SKM-1 treated with dmso at 0.1 percent for 144 hours (cell line): Measurements from ENCODE around the gene SART1.
"Not testable (repeated sequence)": the region's sequence is repeated elsewhere in the genome, so short reads cannot be mapped to it uniquely, and the experiment has no call there.

Experiments used
- DNase-seq: peaks from one replicate; lab custom pipeline; 2025; ENCODE audit not compliant: unreplicated experiment; lab: John Stamatoyannopoulos, UW

SART1 gene

DNA sequence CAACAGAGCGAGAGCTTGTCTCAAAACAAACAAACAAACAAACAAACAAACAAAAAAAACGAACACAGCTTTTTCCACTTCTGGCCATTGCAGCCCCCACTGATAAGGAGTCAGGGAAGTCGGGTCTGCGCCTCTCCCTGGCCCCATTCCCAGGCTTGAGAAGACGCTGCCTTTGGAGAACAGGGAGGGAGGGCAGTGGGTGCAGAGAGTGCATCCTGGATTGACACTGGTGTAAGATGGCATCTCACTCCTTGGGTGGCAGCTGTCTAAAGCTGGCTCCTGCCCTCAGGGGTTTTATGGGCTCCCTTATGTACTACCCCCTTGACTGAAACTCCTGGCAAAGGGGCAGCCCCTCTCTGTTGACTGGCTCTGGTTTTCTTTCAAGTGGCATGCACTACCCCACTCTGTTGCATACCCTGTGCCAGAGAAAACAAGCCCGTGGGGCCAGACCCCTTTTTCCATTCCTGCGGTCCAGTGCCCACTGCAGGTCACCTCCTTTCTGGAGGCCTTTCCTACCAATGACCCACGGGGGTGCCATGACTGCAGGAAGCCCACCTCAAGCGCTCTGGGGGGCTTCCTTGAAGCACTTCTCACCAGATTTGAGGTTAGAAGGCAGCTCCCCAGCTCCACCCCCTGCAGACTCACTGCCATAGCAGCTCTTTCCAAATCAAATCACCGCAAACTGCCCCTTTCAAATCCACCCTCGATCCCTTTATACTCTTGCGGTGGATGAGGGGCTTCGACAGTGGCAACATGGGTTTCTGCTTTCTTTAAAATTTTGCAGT, 29.6 kb upstream of the SART1 start:
- no peak for DNase-seq

DNA sequence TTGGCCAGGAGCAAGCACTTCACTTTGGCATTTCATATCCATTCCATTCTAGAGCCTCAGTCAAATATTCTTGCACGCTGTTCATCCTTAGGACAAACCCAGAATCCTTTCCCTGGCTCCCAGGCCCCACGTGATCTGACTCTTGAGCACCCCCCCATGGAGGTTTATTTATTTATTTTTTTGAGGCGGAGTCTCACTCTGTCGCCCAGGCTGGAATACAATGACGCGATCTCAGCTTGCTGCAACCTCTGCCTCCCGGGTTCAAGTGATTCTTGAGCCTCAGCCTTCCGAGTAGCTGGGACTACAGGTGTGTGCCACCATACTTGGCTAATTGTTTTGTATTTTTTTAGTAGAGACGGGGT, 29.0 kb upstream of the SART1 start:
- no peak for DNase-seq

DNA sequence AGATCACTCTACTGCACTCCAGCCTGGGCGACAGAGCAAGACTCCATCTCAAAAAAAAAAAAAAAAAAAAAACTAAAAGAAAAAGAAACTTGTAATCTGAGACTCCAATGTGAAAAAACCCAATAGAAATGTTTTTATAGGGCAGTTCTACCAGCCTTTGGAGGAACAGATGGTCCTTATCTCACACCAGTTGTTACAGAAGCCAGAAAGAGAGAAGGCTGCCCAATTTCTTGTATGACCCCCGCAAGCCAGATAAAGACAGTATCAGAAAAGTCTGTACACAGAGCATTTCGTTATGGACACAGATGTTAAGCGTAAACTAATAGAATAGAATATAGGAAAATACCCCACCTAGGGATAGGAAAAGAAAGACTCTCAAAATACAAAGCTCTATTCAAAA, 27.5 kb upstream of the SART1 start:
- DNase-seq: no peak

DNA sequence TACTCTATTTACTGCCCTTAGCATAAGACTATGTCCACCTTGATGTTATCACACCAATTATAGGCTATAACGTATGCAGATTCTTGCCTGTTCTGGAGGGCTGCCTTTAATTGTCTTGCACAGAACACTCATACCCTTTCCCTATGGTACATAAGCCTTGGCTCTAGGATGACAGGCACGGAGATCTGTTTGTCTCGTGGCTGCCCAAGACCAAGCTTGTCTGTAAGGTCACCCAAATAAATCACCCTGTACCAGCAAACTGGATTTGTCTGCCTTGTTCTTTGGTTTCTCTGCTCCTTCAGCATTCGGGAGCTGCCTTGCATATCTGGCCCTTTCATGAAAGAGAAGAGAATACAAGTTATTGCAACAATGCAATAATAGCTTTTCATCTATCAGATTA, 23.8 kb upstream of the SART1 start:
- no peak for DNase-seq

DNA sequence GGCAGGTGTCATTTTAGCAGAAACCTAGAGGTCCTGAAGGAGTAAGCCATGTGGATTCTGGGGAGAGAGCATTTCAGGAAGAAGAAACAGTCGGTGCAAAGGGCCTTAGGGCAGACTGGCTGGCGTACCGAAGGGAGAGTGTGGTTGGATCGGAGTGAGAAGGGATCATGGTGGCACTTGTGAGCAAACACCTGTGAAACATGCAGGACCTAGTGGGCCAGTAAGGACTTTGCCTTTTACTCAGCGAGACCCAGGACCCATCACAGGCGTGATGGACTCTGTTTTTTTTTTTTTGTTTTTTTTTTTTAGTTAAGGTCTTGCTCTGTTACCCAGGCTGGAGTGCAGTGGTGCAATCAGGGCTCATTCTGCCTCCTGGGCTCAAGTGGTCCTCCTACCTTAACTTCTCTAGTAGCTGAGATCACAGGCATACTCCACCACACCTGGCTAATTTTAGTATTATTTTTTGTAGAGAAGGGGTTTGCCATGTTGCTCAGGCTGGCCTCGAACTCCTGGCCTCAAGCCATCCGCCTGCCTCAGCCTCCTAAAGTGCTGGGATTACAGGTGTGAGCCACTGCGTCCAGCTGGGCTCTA, 19.7 kb upstream of the SART1 start:
- DNase-seq: no peak

DNA sequence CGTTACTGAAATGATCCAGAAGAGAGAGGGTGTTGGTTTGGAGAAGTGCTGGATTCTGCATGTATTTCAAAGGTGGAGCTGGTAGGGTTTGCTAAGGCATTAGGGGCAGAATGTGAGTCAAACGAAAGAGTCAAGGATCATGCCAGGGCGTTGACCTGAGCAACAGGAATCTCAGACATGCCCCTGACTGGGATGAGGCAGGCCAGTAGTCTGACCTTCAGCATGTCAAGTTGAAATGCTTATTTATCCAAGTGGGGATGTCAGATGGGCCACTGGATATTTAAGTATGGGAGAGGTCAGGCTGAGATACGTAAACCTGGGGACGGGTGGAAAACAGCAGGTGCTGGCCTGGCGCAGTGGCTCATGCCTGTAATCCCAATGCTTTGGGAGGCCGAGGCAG, 19.0 kb upstream of the SART1 start:
- DNase-seq: no peak

DNA sequence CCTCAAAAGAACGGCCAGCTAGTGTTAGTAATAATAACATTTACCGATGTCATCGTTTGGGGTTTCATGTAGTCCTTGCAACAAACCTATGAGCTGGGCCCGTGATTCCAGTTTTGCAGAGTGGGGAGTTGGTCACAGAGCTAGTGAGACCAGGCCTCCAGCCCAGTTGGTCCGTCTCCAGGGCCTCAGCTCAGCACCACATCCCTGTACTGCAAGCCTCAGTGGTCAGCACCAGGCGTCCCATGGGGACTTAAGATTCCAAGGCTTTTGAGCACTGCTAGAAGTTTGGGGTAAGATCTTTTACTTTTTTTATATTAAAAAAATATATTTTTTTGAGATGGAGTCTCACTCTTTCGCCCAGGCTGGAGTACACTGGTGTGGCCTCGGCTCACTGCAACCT, 17.3 kb upstream of the SART1 start:
- DNase-seq: no peak

GRCh38 chr11:65944767-65945166, 16.8 kb upstream of the SART1 start:
- no peak for DNase-seq

DNA sequence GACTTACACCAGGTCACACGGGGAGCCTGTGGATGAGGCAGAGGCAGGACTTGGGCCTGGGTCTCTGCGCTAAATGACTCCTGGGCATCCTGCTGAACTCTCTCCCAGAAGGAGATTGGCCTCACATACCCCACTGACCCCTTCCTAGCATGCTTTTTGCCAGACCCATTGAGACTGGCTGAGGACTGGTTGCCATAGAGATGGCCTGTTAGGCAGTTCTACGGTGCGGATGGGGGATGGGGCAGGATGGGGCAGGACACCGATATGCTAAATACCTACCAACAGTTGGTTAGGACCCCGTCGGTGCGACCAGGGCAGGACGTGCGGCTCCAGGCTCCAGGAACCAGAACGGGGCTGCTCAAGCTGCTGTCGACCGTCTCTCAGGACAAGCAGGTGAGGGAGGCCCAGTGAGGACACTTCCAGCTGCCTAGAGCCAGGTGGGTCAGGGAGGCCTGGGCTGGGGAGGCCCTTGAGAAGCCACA, 16.1 kb upstream of the SART1 start, which contains the start of gene TSGA10IP:
Gene TSGA10IP, plus strand, starts transcription at position 51 of the 482 bp plus-strand sequence. Its CDS starts 196 bp downstream, at position 247.
- no peak for DNase-seq

DNA sequence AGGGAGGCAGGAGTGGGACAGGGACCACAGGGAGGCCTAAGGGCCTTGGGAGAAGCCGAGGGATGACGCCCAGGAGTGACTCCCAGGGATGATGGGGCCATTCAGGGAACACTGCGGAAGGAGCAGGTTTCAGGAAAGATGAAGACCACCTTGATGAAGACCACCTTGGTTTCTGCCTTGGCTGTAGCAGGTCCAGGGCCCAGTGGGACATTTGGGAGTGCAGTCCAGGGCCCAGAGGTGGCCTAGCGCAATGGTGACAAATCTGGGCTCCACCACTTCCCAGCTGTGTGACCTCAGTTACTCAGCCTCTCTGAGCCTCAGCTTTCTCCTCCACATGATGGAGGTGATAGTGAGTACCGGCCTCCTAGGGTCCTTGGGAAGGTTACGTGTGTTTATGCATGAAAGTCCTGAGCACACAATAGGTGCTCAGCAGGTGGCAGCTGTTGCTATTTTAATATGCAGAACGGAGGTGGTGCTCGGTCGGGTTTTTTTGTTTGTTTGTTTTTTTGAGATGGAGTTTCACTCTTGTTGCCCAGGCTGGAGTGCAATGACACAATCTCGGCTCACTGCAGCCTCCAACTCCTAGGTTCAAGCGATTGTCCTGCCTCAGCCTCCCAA, 15.5 kb upstream of the SART1 start:
- DNase-seq: no peak

DNA sequence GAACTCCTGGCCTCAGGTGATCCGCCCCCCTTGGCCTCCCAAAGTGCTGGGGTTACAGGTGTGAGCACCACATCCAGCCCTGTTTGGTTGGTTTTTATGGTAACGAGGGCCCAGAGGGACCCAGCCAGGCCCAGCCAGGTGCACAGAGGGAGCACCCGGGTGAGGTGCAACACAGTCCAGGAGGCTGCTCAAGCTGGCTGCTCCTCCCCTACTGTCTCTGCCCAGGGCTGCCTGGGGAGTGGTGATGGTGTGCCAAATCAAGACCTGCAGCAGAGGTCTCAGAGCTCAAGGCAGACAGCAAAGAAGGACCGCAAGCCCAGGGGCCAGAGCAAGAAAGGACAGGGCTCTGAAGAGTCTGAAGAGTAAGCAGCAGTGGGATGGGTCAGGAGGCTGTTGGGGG, 14.9 kb upstream of the SART1 start:
- DNase-seq: no peak

DNA sequence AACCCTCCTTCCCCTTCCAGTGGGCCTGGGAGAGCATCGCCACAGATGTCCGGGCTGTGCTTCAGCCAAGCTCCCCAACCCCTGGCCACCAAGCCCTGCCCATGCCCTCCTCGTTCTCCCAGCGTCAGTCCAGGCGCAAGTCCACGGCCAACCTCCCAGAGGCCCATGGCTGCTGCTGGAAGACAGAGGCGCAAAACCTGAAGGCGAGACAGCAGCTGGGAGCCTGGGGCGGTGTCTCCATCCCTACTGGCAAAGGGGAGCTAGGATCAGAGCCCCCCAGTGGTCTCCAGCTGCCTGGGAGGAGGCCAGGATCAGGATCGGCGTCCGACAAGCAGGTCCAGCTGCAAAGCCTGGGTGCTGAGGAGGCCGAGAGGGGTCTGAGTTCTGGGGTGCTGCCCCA, 14.4 kb upstream of the SART1 start:
- no peak for DNase-seq

DNA sequence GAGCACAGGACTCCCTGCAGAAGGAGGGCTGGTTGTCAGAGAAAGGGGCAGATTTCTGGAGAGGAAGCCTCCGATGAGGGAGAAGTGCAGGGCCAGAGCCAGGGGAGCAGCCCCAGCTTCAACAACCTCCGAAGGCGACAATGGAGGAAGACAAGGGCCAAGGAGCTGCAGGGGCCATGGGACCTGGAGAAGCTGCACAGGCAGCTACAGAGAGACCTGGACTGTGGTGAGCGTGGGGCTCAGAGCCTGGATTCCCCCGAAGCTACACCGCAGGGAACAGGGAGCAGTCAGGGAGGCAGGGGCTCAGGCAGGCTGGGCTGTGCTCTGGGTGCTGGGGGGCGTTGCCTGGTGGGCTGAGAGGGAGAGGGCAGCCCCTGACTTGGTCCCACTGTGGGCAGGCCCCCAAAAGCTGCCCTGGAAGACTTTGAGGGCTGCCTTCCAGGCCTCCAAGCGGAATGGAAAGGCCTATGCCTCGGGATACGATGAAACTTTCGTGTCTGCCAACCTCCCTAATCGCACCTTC, 13.9 kb upstream of the SART1 start:
- DNase-seq: no peak

DNA sequence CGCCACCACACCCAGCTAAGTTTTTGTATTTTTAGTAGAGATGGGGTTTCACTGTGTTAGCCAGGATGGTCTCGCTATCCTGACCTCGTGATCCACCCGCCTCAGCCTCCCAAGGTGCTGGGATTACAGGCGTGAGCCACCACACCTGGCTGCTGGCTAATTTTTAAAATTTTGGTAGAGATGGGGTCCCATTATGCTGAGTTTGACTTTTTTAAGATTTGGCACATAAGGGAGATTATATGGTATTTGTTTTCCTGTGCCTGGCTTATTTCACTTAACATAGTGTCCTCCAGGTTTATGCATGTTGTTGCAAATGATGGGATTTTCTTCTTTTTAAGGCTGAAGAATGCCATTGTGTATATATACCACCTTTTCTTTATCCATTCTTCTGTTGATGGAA, 10.8 kb upstream of the SART1 start:
- DNase-seq: not testable (repeated sequence)

DNA sequence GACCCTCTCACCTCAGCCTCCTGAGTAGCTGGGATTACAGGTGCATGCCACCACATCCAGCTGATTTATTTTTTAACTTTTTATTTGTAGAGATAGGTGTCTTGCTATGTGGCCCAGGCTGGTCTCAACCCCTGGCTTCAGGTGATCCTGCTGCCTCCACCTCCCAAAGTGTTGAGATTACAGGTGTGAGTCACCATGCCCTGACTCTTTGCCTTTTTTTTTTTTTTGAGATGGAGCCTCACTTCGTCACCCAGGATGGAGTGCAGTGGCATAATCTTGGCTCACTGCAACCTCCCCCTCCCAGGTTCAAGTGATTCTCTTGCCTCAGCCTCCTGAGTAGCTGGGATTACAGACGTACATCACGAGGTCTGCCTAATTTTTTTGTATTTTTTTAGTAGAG, 9.9 kb upstream of the SART1 start:
- DNase-seq: not testable (repeated sequence)

DNA sequence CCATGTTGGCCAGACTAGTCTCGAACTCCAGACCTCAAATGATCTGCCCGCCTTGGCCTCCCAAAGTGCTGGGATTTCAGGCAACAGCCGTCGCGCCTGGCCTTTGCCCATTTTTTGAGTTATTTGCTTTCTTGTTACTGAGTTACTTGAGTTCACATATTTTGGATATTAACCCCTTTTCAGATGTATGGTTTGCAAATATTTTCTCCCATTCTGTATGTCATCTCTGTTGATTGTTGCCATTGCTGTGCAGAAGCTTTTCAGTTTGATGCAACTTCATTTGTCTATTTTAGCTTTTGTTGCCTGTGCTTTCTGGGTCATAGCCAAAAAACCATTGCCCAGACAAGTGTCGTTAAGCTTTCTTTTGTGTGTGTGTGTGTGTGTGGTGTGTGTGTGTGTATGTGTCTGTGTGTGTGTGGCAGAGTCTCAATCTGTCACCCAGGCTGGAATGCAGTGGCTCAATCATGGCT, 9.4 kb upstream of the SART1 start:
- DNase-seq: no peak

- DNase-seq: no peak
These were observed 8.1 kb upstream of the SART1 start for GRCh38 chr11:65953471-65953870.

- DNase-seq: no peak
These were observed 6.8 kb upstream of the SART1 start for GRCh38 chr11:65954771-65955170.

DNA sequence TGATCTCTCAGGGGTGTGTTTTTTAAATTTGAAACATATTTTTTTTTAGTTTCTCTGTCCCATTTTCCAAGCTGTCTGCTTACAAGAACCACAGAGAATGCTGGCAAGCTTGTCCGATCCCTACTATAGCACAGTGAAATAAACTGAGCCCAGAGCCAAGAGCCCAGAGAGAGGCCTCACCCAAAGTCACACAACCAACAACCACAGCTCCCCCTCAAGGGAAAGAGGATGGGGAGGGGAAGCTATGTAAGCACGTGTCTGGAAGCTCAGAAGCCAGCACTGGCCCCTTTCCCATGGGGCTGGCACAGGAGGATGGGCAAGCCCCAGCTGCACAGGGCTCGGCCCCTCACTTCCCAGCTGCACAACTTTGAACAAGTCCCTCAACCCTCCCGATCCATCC, 3.2 kb upstream of the SART1 start:
- DNase-seq: no peak

DNA sequence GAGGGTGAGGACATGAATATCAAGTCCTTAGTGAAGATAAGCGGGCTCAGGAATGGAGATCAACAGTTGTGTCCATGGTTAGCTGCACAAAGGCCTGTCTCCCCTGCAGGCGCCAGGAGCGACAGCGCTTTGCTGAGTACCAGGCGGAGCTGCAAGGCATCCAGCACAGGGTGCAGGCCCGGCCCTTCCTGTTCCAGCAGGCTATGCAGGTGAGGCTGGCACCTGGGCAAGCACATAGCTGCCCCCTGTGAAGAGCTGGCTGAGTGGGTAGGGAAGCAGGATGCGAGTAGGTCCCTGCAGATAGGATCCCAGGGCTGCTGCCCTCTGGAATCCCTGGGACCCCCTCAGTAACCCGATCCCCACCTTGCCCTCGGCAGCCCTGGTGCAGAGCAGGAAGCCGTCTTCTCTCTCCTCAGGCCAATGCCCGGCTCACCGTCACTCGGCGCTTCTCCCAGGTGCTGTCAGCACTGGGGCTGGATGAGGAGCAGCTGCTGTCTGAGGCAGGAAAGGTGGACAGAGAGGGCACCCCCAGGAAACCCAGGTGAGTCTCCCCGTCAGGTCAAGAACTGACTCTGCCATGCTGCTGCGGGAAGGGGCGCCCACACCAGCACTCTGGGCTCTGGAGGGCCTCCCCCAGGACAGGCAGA, 2.6 kb upstream of the SART1 start:
- no peak for DNase-seq

GRCh38 chr11:65960824-65961266, 689 bp upstream of the SART1 start:
- no peak for DNase-seq
